Astrocyte of the spinal cord (primary cell): ENCODE results near the gene EIF4E.
"Not testable (repeated sequence)": the region's sequence is repeated elsewhere in the genome, so short reads cannot be mapped to it uniquely, and the experiment has no call there.

Source experiments
- DNase-seq: peaks from one replicate; pipeline ENCODE4 v3.0.0; 2011; ENCODE audit warnings: low read depth, low spot score
- H3K4me3 ChIP-seq: 2 replicates; pipeline ENCODE4 v1.5.1; 2011; ENCODE audit warnings: low read depth, mild to moderate bottlenecking, low read length, moderate library complexity
- in situ Hi-C: cut with HindIII; loops from 2 replicates; pipeline ENCODE4 v1.10.0; 2017; ENCODE audit warnings: low sequenced_read_pairs
- TF ChIP-seq, protein P1 (sequence below): IDR thresholded peaks from 2 replicates; pipeline ENCODE4 v1.5.1; 2012; ENCODE audit warnings: low read depth, mild to moderate bottlenecking, low read length, inconsistent platforms

The EIF4E gene

DNA sequence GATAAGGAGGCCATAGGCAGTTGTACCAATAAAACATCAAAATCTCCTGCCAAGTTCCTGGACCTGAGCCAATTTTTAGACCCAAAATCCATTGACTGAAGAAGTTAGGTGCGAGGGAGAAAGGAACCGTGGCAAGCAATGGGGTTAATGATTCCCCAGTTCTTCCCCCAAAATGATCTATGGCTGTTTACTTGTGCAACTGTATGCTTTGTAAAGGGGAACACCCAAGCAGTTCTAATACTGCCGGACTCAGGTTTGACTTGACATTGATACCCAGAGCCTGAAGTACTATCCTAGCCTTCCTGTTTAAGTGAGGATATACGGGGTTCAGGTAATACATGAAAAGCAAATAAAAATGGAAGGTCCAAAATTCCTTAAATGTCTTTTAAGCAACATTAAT is 6.7 kb upstream of the EIF4E start:
- DNase-seq: no peak
- H3K4me3 ChIP-seq: no peak overlapping the region
- TF ChIP-seq, protein P1, sequence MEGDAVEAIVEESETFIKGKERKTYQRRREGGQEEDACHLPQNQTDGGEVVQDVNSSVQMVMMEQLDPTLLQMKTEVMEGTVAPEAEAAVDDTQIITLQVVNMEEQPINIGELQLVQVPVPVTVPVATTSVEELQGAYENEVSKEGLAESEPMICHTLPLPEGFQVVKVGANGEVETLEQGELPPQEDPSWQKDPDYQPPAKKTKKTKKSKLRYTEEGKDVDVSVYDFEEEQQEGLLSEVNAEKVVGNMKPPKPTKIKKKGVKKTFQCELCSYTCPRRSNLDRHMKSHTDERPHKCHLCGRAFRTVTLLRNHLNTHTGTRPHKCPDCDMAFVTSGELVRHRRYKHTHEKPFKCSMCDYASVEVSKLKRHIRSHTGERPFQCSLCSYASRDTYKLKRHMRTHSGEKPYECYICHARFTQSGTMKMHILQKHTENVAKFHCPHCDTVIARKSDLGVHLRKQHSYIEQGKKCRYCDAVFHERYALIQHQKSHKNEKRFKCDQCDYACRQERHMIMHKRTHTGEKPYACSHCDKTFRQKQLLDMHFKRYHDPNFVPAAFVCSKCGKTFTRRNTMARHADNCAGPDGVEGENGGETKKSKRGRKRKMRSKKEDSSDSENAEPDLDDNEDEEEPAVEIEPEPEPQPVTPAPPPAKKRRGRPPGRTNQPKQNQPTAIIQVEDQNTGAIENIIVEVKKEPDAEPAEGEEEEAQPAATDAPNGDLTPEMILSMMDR: no peak
- in situ Hi-C loops: no loop called here

DNA sequence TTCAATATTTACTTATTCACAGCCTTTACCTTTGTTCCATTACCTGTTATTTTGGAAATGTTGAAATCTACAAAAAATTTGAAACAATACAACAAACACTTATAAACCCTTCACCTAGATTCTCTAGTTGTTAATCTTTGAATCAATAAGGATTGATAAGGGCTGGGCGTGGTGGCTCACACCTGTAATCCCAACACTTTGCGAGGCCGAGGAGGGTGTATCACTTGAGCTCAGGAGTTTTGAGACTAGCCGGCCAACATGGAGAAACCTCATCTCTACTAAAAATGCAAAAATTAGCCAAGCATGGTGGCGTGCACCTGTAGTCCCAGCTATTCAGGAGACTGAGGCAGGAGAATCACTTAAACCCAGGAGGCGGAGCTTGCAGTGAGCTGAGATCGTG is 5.9 kb upstream of the EIF4E start:
- H3K4me3 ChIP-seq, DNase-seq, in situ Hi-C loops: not testable (repeated sequence)

DNA sequence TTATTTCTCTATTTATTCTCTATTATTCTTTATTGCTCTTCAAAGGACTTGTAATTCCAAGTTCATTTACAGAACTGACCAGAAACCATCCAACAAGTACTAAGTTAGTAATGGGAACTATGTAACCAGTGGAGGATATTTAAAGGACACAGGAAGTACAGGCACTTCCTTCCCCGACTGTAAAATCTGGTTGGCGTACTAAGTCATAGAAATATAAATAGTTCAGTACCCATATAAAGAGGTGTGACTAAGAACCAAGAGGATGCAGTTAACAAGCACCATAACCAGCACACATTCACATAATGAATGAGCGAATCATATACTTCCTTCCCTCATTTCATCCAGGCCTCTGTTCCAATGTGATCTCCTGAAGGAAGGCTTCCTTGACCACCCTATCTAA is 3.6 kb upstream of the EIF4E start:
- H3K4me3 ChIP-seq: no peak overlapping the region
- peak; percentile 34 for DNase-seq
- in situ Hi-C loops: no loop called here
- TF ChIP-seq, protein P1: no peak

DNA sequence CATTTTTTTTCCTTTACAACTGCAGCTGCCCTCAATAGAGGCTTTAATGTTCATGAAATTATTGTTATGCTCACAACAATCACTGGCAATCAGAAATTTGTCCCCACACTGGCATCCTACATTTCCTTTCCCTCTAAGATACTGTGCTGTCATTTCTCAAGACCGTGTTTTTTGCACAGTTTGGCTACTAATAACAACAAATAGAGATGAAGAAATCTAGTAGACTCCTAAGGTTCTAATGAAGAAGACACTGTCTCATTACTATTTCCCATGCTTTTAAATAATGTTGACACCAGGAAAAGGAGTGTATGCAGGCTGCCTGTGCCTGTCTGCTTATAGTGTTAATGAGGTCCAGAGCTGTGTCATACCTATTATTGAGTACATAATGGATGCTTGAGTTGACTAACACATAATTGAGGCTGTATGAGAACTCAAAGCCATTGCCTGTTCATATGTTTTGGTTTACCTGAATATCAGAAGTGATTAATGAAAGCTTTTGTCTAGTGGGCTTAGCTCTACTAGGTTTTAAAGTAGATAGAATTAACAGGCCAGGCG is 1.5 kb upstream of the EIF4E start:
- in situ Hi-C loops: no loop called here
- peak overlapping the region; percentile 95 for H3K4me3 ChIP-seq
- TF ChIP-seq, protein P1: no peak
- DNase-seq: no peak

DNA sequence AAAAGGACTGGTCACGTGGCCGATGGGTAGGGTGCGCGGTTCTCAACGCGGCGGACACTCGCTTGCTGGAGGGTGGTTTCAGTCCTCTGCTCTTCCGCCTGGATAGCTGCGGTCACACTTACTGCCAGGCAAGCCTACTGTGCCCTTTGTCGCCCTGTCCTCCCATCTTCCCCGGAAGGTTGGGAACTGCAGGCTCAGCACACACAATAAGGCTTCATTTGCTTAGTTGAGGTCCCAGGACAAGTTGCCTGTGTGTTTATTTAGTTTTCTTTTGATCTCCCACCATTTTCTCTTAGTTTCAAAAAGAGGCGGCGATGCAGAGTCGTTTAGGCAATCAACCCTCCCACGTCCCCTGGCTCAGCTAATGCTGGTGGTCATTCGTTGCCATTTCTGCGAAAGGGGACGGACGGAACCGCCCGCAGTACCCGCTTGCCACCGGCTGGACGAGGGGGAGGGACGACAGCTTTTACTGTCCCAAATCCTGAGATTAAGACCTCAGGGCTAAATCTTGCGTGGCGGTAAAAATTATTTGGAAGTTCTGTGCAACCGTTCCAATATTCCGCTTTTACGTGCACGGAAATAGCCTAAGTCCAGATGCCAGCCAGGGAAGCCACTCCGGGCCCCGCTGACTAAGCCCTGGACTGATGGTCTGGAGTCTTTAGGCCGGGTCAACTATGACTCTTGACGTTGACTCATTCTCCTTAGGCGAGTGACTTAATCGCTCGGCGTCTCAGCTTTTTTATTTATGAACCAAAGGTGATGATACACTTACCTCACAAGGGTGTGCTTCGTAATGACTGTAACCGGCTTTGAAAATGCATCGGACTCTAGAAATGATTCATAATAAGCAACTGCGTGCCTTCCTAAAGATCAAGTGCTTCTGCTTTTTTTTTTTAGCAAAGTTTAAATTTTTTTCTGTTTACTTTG is 671 bp upstream of the EIF4E start:
- TF ChIP-seq, protein P1: no peak
- DNase-seq: peak; percentile 94
- in situ Hi-C loops: no loop called here
- H3K4me3 ChIP-seq: peak overlapping the region; percentile 95

DNA sequence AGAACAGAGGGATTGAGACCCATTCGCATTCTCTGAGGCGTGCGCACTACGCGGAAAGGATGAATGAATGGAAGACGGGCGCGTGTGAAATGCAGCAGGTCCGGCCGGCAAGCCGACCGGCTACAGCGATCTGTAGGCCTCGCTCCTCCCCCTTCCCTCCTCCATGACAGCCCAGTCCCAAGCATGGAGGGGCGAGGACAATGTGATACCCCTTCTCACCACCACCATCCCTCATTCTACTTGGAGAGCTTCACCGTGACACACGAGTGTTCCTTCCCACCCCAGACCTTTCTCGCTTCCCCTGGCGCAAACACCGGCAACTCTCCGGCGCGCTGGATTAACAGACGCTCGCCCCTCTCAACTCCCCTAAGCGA is 815 bp downstream of the EIF4E start:
- TF ChIP-seq, protein P1: no peak
- H3K4me3 ChIP-seq: peak overlapping the region; percentile 95
- in situ Hi-C loops: no loop called here
- peak; percentile 80 for DNase-seq

DNA sequence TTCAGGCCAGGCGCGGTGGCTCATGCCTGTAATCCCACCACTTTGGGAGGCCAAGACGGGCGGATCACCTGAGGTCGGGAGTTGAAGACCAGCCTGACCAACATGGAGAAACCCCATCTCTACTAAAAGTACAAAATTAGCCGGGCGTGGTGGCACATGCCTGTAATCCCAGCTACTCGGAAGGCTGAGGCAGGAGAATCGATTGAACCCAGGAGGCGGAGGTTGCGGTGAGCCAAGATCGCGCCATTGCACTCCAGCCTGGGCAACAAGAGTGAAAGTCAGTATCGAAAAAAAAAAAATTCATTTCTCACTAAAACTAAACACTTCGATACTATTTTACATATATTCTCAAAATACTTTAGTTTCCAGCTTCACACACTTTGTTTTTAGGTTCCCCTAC is 2.7 kb downstream of the EIF4E start:
- H3K4me3 ChIP-seq, in situ Hi-C loops, DNase-seq: not testable (repeated sequence)
